ENCODE results near the gene ACADS.

- TF ChIP-seq, protein P1, sequence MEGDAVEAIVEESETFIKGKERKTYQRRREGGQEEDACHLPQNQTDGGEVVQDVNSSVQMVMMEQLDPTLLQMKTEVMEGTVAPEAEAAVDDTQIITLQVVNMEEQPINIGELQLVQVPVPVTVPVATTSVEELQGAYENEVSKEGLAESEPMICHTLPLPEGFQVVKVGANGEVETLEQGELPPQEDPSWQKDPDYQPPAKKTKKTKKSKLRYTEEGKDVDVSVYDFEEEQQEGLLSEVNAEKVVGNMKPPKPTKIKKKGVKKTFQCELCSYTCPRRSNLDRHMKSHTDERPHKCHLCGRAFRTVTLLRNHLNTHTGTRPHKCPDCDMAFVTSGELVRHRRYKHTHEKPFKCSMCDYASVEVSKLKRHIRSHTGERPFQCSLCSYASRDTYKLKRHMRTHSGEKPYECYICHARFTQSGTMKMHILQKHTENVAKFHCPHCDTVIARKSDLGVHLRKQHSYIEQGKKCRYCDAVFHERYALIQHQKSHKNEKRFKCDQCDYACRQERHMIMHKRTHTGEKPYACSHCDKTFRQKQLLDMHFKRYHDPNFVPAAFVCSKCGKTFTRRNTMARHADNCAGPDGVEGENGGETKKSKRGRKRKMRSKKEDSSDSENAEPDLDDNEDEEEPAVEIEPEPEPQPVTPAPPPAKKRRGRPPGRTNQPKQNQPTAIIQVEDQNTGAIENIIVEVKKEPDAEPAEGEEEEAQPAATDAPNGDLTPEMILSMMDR (IDR thresholded peaks at IDR 0.05 in 2 of 3, conservative IDR thresholded peaks at IDR 0.05 in 1 of 3; ENCODE audit: insufficient read depth in 2 of 3, low read depth in 1 of 3, low read length in 3 of 3) = no peak
- TF ChIP-seq POLR2AphosphoS5 (IDR thresholded peaks at IDR 0.05; ENCODE audit: control insufficient read depth, insufficient read depth, low read depth, low read length) (no peak), EZH2 (IDR thresholded peaks at IDR 0.05; ENCODE audit: borderline replicate concordance, low read depth, low read length) (no peak), HMGXB4 (CRISPR knock-in tag; IDR thresholded peaks at IDR 0.05) (no peak), TBP (optimal IDR thresholded peaks at IDR 0.05; ENCODE audit: low read depth, low read length) (no peak), PCBP2 (IDR thresholded peaks at IDR 0.05; ENCODE audit: low read depth, low read length, poor library complexity, severe bottlenecking) (no peak), GABPA (tag; conservative IDR thresholded peaks at IDR 0.05; ENCODE audit: low read depth) (no peak), XRCC5 (IDR thresholded peaks at IDR 0.05; ENCODE audit: low read depth, low read length) (no peak), ZFP91 (CRISPR knock-in tag; IDR thresholded peaks at IDR 0.05) (no peak), CHD4 (IDR thresholded peaks at IDR 0.05; ENCODE audit: insufficient read depth, insufficient replicate concordance, low read depth, low read length, poor library complexity, severe bottlenecking) (no peak), LARP7 (IDR thresholded peaks at IDR 0.05) (no peak), IRF2 (CRISPR knock-in tag; IDR thresholded peaks at IDR 0.05) (no peak)
Observed at GRCh38 chr12:120733574-120733973, 7.9 kb downstream of the ACADS start.

All from K562 (cell line).